SH-SY5Y (cell line): ENCODE data around the gene PI4KA.
A peak's percentile ranks its signal among the peaks of the same experiment; 100 is the strongest.

Experiments used
- GATA2 ChIP-seq: IDR thresholded peaks from 2 replicates; pipeline ENCODE4 v1.6.1; 2011; ENCODE audit warnings: mild to moderate bottlenecking, low read depth, low read length
- GATA3 ChIP-seq: IDR thresholded peaks from 2 replicates; pipeline ENCODE4 v1.6.1; 2011; ENCODE audit warnings: low read depth, mild to moderate bottlenecking, low read length, moderate library complexity

The PI4KA gene

GRCh38 chr22:20858615-20859416 lies at the start of gene PI4KA, which contains the start of gene SNAP29:
Gene PI4KA, minus strand, starts transcription at chr22:20858811. Its CDS starts 86 bp downstream, at chr22:20858725.
Gene SNAP29, plus strand, starts transcription at chr22:20859007. Its CDS starts 104 bp downstream, at chr22:20859111.
- TF ChIP-seq GATA2 (no peak), GATA3 (no peak)

GRCh38 chr22:20906387-20906767 lies 47.8 kb upstream of the PI4KA start:
- TF ChIP-seq GATA3: no peak
- TF ChIP-seq GATA2: no peak

GRCh38 chr22:20905415-20906386 lies 47.1 kb upstream of the PI4KA start:
- no peak for TF ChIP-seq GATA3
- no peak for TF ChIP-seq GATA2

- TF ChIP-seq GATA2: no peak
- TF ChIP-seq GATA3: no peak
These were observed 46.4 kb upstream of the PI4KA start for GRCh38 chr22:20904980-20905355.

- TF ChIP-seq GATA2 (no peak), GATA3 (no peak)
These were observed 45.7 kb upstream of the PI4KA start for GRCh38 chr22:20904008-20904979.

GRCh38 chr22:20903093-20903492 lies 44.5 kb upstream of the PI4KA start:
- TF ChIP-seq GATA3: no peak
- no peak for TF ChIP-seq GATA2

- TF ChIP-seq GATA3 (no peak), GATA2 (no peak)
These were observed 41.3 kb upstream of the PI4KA start for GRCh38 chr22:20899827-20900423.

GRCh38 chr22:20890975-20891374 lies 32.4 kb upstream of the PI4KA start:
- TF ChIP-seq GATA3: no peak
- no peak for TF ChIP-seq GATA2

GRCh38 chr22:20889904-20890540 lies 31.4 kb upstream of the PI4KA start:
- no peak for TF ChIP-seq GATA2
- no peak for TF ChIP-seq GATA3

- TF ChIP-seq GATA3: no peak
- no peak for TF ChIP-seq GATA2
These were observed 30.6 kb upstream of the PI4KA start for GRCh38 chr22:20889025-20889704.

- TF ChIP-seq GATA2 (peak; percentile 40; the same call in 1 of the 2 replicates), GATA3 (no peak)
These were observed 28.8 kb upstream of the PI4KA start for GRCh38 chr22:20887375-20887774.
